GM12891 (cell line): ENCODE data around the gene YKT6.
"Not testable (repeated sequence)": the region's sequence is repeated elsewhere in the genome, so short reads cannot be mapped to it uniquely, and the experiment has no call there.

ENCODE experiments used
- DNase-seq: peaks from one replicate; pipeline ENCODE4 v3.0.0; 2011; ENCODE audit warnings: low spot score; ENCODE audit not compliant: insufficient read length
- FAIRE-seq: peaks from 2 replicates; lab custom pipeline; 2011; peaks lifted over from hg19 to GRCh38; lab: Jason Lieb, UNC
- PAX5 ChIP-seq: IDR thresholded peaks from 2 replicates; pipeline ENCODE4 v1.6.1; 2011; ENCODE audit warnings: low read length, moderate library complexity, mild to moderate bottlenecking; ENCODE audit not compliant: insufficient read depth, severe bottlenecking
- POLR2A ChIP-seq: IDR thresholded peaks from 2 replicates; pipeline ENCODE4 v1.6.1; 2011; ENCODE audit warnings: low read depth, low read length, control low read depth
- POLR2AphosphoS5 ChIP-seq: IDR thresholded peaks from 2 replicates; pipeline ENCODE4 v1.6.1; 2011; ENCODE audit warnings: low read depth, low read length, control low read depth
- POU2F2 ChIP-seq: IDR thresholded peaks from 2 replicates; pipeline ENCODE4 v1.6.1; 2011; ENCODE audit warnings: low read depth, mild to moderate bottlenecking, control low read depth, low read length, moderate library complexity
- SPI1 ChIP-seq: IDR thresholded peaks from 2 replicates; pipeline ENCODE4 v1.6.1; 2011; ENCODE audit warnings: low read depth, low read length, control low read depth
- TAF1 ChIP-seq: IDR thresholded peaks from 2 replicates; pipeline ENCODE4 v1.6.1; 2011; ENCODE audit warnings: low read depth, low read length, control low read depth

YKT6 gene

DNA sequence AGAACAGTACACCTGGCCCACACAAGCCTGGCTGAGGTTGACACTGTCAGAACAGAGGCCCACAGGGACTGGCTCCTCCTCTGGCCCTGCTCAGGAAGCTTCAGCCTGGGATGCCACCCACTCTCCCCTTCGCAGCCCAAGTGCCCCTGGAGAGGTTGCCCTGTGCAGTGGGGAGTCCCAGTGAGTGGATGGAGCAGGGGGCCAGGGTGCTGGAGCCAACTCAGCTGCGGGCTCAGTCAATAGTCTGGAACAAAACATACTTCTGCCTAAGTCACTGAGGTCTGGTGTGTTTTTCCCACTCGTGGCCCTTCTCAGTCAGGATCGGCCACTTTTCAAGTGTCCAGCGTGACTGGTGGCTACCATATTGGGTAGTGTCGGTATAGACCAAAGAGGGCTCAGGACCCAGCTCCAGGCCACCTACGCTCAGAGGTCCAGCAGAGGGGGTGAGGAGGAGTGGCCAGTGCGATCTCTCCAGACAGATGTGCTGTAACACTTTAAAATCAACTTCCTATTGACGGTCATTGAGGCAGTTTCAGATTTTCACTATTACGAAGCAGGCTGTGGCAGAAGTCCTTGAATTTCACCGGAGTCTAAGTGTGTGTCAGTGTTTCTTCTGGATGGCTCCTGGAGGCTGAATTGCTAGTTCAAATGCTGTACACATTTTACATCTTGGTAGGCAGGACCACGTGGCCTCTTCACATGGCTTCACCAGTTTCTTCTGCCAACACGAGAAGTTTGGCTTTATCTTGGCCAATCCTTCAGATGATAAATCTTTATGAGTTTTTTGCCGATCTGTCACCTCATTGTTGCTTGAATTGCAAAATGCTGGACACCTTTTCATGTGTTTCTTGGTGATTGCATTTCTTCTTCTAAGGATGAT is 10.5 kb upstream of the YKT6 start:
- DNase-seq (no peak), FAIRE-seq (no peak)
- TF ChIP-seq POU2F2 (no peak), SPI1 (no peak), POLR2A (no peak), POLR2AphosphoS5 (no peak), TAF1 (no peak), PAX5 (no peak)

DNA sequence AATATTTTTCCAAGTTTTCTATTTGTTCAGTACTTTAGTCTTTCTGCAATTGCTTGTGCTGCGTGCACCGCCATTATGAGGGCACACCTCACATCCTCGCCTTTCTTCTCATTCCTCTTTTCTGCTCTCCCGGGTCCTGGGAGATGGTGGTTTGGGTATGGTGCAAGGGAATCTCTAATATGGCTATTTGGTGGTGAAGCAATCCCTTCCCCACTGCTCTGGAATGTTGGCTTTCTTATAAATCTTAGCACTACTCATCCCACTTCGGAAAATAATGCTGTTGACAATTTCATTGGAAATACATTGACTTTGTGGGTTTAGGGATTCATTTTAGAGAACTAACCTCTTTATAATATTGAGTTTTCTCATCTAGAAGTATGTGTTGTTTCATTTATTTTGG is 9.6 kb upstream of the YKT6 start:
- no peak for FAIRE-seq
- TF ChIP-seq SPI1 (no peak), POU2F2 (no peak), POLR2AphosphoS5 (no peak), TAF1 (no peak)

DNA sequence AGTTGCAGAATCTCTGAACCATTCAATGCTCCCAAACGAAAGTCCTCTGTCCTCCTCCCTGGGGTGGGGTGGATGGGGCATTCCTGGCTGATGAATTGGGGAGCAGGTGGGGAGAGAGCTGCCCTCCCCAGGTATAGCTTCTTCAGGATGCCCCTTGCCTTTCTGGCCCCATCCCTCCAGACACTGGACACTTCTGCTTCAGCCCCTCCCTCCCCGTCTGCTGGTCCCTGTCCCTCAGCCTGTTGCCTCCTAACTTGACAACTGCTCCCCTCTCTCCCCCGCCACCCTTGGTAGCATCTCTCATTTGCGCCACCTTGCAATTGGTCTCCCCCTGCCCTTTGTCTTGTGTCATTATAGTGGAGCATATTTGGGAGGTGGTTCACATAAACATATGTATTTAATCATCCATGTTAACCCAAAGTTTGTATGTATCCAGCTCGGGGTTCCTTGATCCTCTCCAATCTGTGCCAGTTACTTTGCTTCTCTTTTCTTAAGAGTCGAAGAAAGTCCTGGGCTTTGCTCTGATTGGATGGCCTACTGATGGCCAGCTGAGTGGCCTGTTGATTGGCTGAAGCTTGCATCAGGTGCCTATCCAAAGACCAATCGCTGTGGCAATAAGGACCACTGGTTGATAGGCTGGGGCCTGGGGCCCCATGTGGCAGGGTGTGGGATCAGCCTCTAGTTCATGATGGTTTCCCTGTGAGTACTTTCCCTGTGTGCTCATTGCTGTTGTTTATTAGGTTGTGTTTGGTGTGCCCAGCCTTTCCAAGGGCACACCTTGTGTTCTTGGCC is 7.6 kb upstream of the YKT6 start:
- FAIRE-seq = no peak

More for the DNA sequence above, 9.6 kb upstream of the YKT6 start:
- DNase-seq = no peak

GRCh38 chr7:44194069-44194468 is 6.7 kb upstream of the YKT6 start:
- DNase-seq (no peak), FAIRE-seq (no peak)
- TF ChIP-seq POU2F2 (no peak), POLR2AphosphoS5 (no peak)

More for the DNA sequence above, 7.6 kb upstream of the YKT6 start:
- no peak for DNase-seq
- TF ChIP-seq POU2F2 (no peak), POLR2A (no peak), SPI1 (no peak), POLR2AphosphoS5 (no peak), PAX5 (no peak), TAF1 (no peak)

DNA sequence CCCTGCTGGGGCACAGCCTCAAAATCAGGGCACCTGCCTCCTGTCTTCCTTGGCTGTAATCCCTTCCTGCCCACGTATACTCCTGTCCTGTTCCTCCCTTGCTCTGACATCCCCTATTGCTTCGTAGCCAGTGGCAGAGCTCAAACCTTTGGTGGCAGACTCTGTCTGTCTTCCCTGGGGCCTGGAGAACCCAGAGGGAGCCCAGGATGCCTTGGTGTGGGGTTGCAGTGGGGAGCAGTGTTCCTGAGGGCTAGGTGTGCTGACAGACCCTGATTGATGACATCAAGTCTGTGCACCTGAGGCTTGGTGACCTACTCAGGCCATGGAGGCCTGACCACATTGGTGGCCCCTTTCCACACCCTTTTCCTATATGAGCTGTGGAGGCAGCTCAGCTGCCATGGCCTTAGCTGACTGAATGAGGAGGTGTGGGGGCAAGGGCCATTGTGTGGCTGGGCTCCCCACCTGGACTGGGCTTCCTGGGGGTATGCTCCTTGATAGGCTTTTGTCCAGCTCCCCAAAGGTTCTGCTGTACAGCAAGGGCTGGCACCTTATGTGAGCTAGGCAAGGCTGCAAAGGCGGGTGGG is 6.1 kb upstream of the YKT6 start:
- FAIRE-seq = no peak
- TF ChIP-seq POLR2A (no peak), TAF1 (no peak), POLR2AphosphoS5 (no peak), PAX5 (no peak), SPI1 (no peak), POU2F2 (no peak)
- DNase-seq = no peak

DNA sequence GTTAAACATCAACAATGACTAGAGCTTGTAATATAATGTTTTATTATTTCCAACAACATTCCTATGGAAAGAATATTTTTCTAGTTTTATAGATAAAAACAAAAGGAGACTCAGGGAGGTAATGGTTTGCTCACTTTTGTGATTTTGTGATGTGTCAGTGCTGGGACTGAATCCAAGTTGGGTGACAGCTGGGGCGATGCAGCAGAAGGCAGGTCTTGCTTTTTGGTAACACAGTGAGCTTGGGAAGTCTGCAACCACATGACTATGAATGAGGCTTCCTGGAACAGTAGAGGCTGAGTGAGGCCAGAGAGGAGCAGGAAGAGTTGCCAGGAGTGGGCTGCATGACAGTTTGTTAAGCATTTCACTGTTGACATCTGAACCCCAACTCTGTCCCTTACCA is 4.9 kb upstream of the YKT6 start:
- DNase-seq (no peak), FAIRE-seq (no peak)

DNA sequence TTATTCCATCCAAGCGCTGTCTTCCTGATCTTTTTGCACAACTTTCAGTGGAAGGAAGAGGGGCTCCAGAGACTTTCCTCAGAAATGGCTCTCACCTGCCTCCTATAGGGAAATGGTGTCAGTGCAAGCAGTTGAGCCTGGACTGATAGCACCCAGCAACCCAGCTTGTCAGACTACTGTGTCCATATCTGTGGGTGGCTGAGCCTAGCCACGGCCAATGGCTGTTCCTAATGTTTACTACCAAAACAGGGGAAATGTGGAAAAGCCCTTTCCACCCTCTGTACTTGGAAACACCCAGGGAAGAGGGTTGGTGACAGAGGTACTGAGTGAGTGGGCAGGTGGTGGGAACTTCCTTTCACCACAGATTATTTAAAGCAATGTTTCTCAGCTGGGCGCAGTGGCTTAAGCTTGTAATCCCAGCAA is 4.3 kb upstream of the YKT6 start:
- FAIRE-seq (peak; percentile 90), DNase-seq (no peak)
- TF ChIP-seq TAF1 (no peak), POLR2AphosphoS5 (no peak), SPI1 (no peak), PAX5 (no peak), POLR2A (no peak), POU2F2 (no peak)

More for the DNA sequence above, 4.9 kb upstream of the YKT6 start:
- TF ChIP-seq POLR2A = no peak
- no peak for TF ChIP-seq SPI1
- TF ChIP-seq TAF1 = no peak
- no peak for TF ChIP-seq PAX5
- TF ChIP-seq POLR2AphosphoS5 = no peak
- TF ChIP-seq POU2F2 = no peak

- FAIRE-seq (no peak), DNase-seq (no peak)
- no peak for TF ChIP-seq POU2F2
Observed at GRCh38 chr7:44197474-44197873, 3.3 kb upstream of the YKT6 start.

- DNase-seq, FAIRE-seq: not testable (repeated sequence)
Observed at GRCh38 chr7:44200163-44200562, 615 bp upstream of the YKT6 start.

- TF ChIP-seq POLR2A (no peak), POLR2AphosphoS5 (no peak), POU2F2 (no peak)
- no peak for DNase-seq
- FAIRE-seq = no peak
Observed at GRCh38 chr7:44201813-44202212, 1.0 kb downstream of the YKT6 start.
